Measurements from ENCODE around the gene SIRPG.

Gene SIRPG

DNA sequence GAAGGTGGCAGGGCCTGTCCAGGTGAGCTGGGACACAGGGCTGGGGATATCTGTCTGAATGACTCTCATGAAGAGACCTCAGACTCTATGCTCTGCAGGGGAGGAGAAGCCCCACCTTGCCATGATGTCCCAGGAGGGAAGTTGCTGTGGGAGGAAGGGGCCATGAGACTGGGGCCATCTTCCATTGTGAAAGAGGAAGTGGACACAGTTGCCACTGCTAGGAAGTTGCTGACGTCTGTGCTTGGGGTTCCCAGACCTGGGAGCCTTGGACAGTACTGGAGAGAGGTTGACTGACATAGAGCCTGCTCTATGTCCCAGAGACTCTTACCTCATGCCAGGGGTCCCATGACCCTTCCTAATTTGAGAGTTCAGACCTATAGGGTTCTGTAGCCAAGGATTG lies 62.2 kb downstream of the SIRPG start:
- no peak for DNase-seq (ENCODE audit: low spot score)

GRCh38 chr20:1588533-1589460 lies 68.8 kb downstream of the SIRPG start:
- no peak for DNase-seq (ENCODE audit: low spot score)

- DNase-seq (ENCODE audit: low spot score), result no peak
Observed at GRCh38 chr20:1587781-1588532, 69.6 kb downstream of the SIRPG start.

GRCh38 chr20:1579488-1579887 lies 78.1 kb downstream of the SIRPG start:
- DNase-seq (ENCODE audit: low spot score), result no peak
